HepG2 (cell line): ENCODE results near the gene SEPTIN3. TPM values are rescaled to one million over a fixed set of nuclear protein-coding genes. Genes with fewer than 3 reads are reported as not detected.

Source experiments
- ATAC-seq: fragments of 200-7000 bp; cut with Tn5 transposase; 3 replicates; pipeline ENCODE4 v1.9.1; 2020; ENCODE audit warnings: mild to moderate bottlenecking, moderate library complexity
- BruUV-seq: library from RNA; stranded (reverse); fragments of 400-500 nt; replicated peaks from 2 replicates; lab custom pipeline; 2021; lab: Mats Ljungman, UMichigan
- CTCF ChIA-PET: fragments of 300-600 bp; formaldehyde crosslinking; extraction: SDS; loops from one replicate; lab custom pipeline; 2021; ENCODE audit warnings: low total read pairs, inconsistent platforms, low intra/inter-chr PET ratio; lab: Yijun Ruan, JAX
- POLR2A ChIA-PET: fragments of 350-600 bp; sonication (Branson Sonifier 250); formaldehyde crosslinking; loops from one replicate; lab custom pipeline; 2020; ENCODE audit warnings: antibody characterized with exemption, inconsistent platforms; lab: Yijun Ruan, JAX
- DNase-seq: peaks from one replicate; pipeline ENCODE4 v3.0.0-alpha.2; 2015; ENCODE audit warnings: low spot score
- FAIRE-seq: peaks from 3 replicates; lab custom pipeline; 2011; peaks lifted over from hg19 to GRCh38; lab: Jason Lieb, UNC
- H2AFZ ChIP-seq: one replicate; pipeline ENCODE4 v1.6.1; 2011; ENCODE audit warnings: low read length, inconsistent platforms
- H3K27ac ChIP-seq: fragments of 300-600 bp; 3 replicates; pipeline ENCODE4 v1.8.0; 2011; ENCODE audit warnings: mixed run types, mild to moderate bottlenecking, mixed read lengths, low read length, inconsistent platforms; ENCODE audit not compliant: insufficient read depth; ENCODE audit errors: extremely low read length
- H3K27me3 ChIP-seq, 2 experiments: fragments of 200-600 bp in 1 of 2; 2 replicates in 1 of 2; 3 replicates in 1 of 2; pipeline versions ENCODE4 v1.6.0 to v1.8.0; 2011; ENCODE audit warnings: low read length in 2 of 2, mild to moderate bottlenecking in 2 of 2, moderate library complexity in 2 of 2, inconsistent platforms in 1 of 2; ENCODE audit not compliant: insufficient read depth in 2 of 2, control insufficient read depth in 1 of 2
- H3K36me3 ChIP-seq, 2 experiments: fragments of 200-600 bp in 1 of 2; replicated peaks in 1 of 2; 2 replicates in 1 of 2; 3 replicates in 1 of 2; pipeline versions ENCODE4 v1.5.1 to v1.8.0; 2011; ENCODE audit warnings: low read length in 2 of 2, inconsistent platforms in 1 of 2; ENCODE audit not compliant: insufficient read depth in 2 of 2, control insufficient read depth in 1 of 2
- H3K4me1 ChIP-seq: 2 replicates; pipeline ENCODE4 v1.5.1; 2012; ENCODE audit warnings: low read length, inconsistent platforms; ENCODE audit not compliant: insufficient read depth
- H3K4me2 ChIP-seq: 2 replicates; pipeline ENCODE4 v1.6.0; 2011; ENCODE audit warnings: low read depth, low read length, inconsistent platforms
- H3K4me3 ChIP-seq, 3 experiments: fragments of 200-600 bp in 1 of 3; sonication (generic), shearing (Covaris generic) in 1 of 3; replicated peaks in 1 of 3; 2 replicates each; pipeline ENCODE4 v1.5.1; 2011 to 2016; ENCODE audit warnings: low read length in 3 of 3, inconsistent platforms in 2 of 3, low read depth in 2 of 3, mild to moderate bottlenecking in 2 of 3, control low read depth in 1 of 3, mixed read lengths in 1 of 3; ENCODE audit not compliant: insufficient read depth in 1 of 3
- H3K79me2 ChIP-seq: one replicate; pipeline ENCODE4 v1.6.1; 2011; ENCODE audit warnings: low read length, inconsistent platforms; ENCODE audit not compliant: insufficient read depth
- H3K9ac ChIP-seq: 2 replicates; pipeline ENCODE4 v1.6.0; 2011; ENCODE audit warnings: mild to moderate bottlenecking, low read depth, low read length, inconsistent platforms; ENCODE audit not compliant: insufficient read depth
- H3K9me3 ChIP-seq: 2 replicates; pipeline ENCODE4 v1.5.1; 2012; ENCODE audit warnings: mild to moderate bottlenecking, low read length
- H4K20me1 ChIP-seq: 2 replicates; pipeline ENCODE4 v1.6.0; 2011; ENCODE audit warnings: inconsistent platforms, mild to moderate bottlenecking, low read length, moderate library complexity; ENCODE audit not compliant: insufficient read depth
- ATAD3A ChIP-seq: sonication (generic); formaldehyde crosslinking; IDR thresholded peaks from 2 replicates; pipeline ENCODE4 v1.4.0; 2020; ENCODE audit warnings: missing genetic modification reagents
- MBNL3 ChIP-seq: fragments of 250-450 bp; sonication (Bioruptor Pico); conservative IDR thresholded peaks from 2 replicates; pipeline ENCODE4 v1.8.0; 2022; ENCODE audit warnings: mild to moderate bottlenecking, inconsistent platforms
- NCOA1 ChIP-seq: sonication (generic); formaldehyde crosslinking; IDR thresholded peaks from 2 replicates; pipeline ENCODE4 v1.9.0; 2021; ENCODE audit warnings: missing genetic modification reagents
- NR2F6 ChIP-seq, 2 experiments: IDR thresholded peaks; 2 replicates each; pipeline ENCODE4 v1.6.1; 2016; ENCODE audit warnings: antibody characterized with exemption in 1 of 2, mild to moderate bottlenecking in 1 of 2
- POLR2A ChIP-seq, 2 experiments: IDR thresholded peaks; 2 replicates each; pipeline ENCODE4 v1.6.1; 2011; ENCODE audit warnings: low read depth in 2 of 2, low read length in 2 of 2, mild to moderate bottlenecking in 1 of 2, moderate library complexity in 1 of 2; ENCODE audit not compliant: insufficient read depth in 1 of 2
- PTBP1 ChIP-seq: fragments of 200-400 bp; formaldehyde crosslinking; IDR thresholded peaks from 2 replicates; pipeline ENCODE4 v1.6.1; 2018; ENCODE audit warnings: low read length, low read depth; ENCODE audit not compliant: poor library complexity, severe bottlenecking
- SAFB2 ChIP-seq: sonication (generic); formaldehyde crosslinking; IDR thresholded peaks from 2 replicates; pipeline ENCODE4 v1.5.1; 2020; ENCODE audit warnings: missing genetic modification reagents, low read depth, mild to moderate bottlenecking, borderline replicate concordance
- ZFYVE20 ChIP-seq: sonication (generic); formaldehyde crosslinking; IDR thresholded peaks from 2 replicates; pipeline ENCODE4 v1.8.0; 2023; ENCODE audit warnings: low read depth, mild to moderate bottlenecking, moderate library complexity, missing genetic modification reagents, borderline replicate concordance
- ZNF232 ChIP-seq: sonication (generic); formaldehyde crosslinking; IDR thresholded peaks from 2 replicates; pipeline ENCODE4 v1.4.0; 2020; ENCODE audit warnings: missing genetic modification reagents, borderline replicate concordance
- WGBS: methylation state at CpG from one replicate; pipeline ENCODE4 v1.1.6; 2017; ENCODE audit warnings: low lambda C conversion rate; 5-methylcytosine and 5-hydroxymethylcytosine counted together
- in situ Hi-C: cut with HindIII; loops from 2 replicates; pipeline ENCODE4 v1.10.0; 2017; ENCODE audit warnings: low pct_unique_long_range_greater_than_20kb; ENCODE audit not compliant: extremely low pct_ligation_motif_present
- intact Hi-C: fragments of 100-400 bp; cut with micrococcal nuclease; formaldehyde crosslinking; loops from one replicate; pipeline ENCODE4 v1.10.0; 2022; ENCODE audit not compliant: unreplicated experiment
- polyA plus RNA-seq, 8 experiments: library from polyadenylated mRNA; depleted of rRNA in 3 of 8; stranded (reverse) in 7 of 8; unstranded in 1 of 8; fragments of >200 nt; fragmentation: Illumina TruSeq in 4 of 8; extraction: Trizol in 4 of 8; gene quantifications; 2 replicates each; pipeline versions ENCODE4 v1.2.1 to v1.2.3, GENCODE V29; 2011 to 2016; ENCODE audit warnings: low read depth in 4 of 8, missing spikeins in 1 of 8, mixed read lengths in 1 of 8; ENCODE audit not compliant: insufficient read depth in 1 of 8
- total RNA-seq, 5 experiments: library from RNA; depleted of rRNA; stranded (reverse); fragments of >200 nt; fragmentation: Illumina TruSeq; extraction: Trizol; gene quantifications; 2 replicates each; pipeline ENCODE4 v1.2.3, GENCODE V29; 2016; ENCODE audit warnings: low read depth in 1 of 5
- TF ChIP-seq, protein P1 (sequence below), 2 experiments: sonication (generic) in 1 of 2; formaldehyde crosslinking in 1 of 2; IDR thresholded peaks; 2 replicates each; pipeline versions ENCODE4 v1.6.1 to v1.9.0; 2014 to 2022; ENCODE audit warnings: antibody characterized with exemption in 1 of 2, borderline replicate concordance in 1 of 2, inconsistent platforms in 1 of 2, low read depth in 1 of 2, missing genetic modification reagents in 1 of 2
- TF ChIP-seq, protein P2 (sequence below): sonication (generic); formaldehyde crosslinking; IDR thresholded peaks from 2 replicates; pipeline ENCODE4 v1.4.0; 2020; ENCODE audit warnings: mild to moderate bottlenecking, missing genetic modification reagents, borderline replicate concordance

SEPTIN3 gene
- total and polyA plus RNA-seq, 2 of the 13 experiments (the other 11 are each of a cell fraction or from before 2014, with no cell fraction given) = 0.04 TPM; not detected in 1

DNA sequence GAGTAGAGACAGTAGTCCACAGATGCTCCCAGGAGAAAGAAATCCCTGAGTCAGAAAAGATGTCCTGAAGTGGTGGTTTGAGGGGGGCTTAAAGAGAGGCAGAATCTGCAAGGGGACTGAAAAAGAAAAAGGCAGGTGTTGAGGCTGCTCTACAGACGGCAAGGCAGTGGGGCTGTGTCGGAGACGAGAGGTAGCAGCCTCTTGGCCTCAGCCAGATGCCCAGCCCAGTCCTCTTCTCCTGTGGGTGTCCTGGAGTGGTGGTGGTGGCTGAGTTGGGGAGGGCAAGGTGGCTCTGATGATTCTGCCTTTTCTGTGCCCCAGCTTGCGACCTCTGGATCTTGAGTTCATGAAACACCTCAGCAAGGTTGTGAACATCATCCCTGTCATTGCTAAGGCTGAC lies 20.0 kb downstream of the SEPTIN3 start:
- ChIA-PET POLR2A (no interaction called here), CTCF (no interaction called here)
- ATAC-seq (no peak), FAIRE-seq (no peak), DNase-seq (no peak)
- Histone ChIP-seq H3K79me2 (no peaks in the 10 kb centered on the region), H3K27ac (no peak overlapping the region), H3K4me2 (no peak overlapping the region), H3K9ac (no peak overlapping the region), H2AFZ (no peak overlapping the region), H3K4me1 (no peaks in the 10 kb centered on the region), H4K20me1 (no peaks in the 10 kb centered on the region), H3K9me3 (no peaks in the 10 kb centered on the region), H3K4me3 (no peak overlapping the region), H3K36me3 (no peaks in the 10 kb centered on the region), H3K27me3 (peaks cover 0 to 29% of the 10 kb centered on the region in 2 experiments; a peak in 4 of 5 replicates)
- no TSS peak for BruUV-seq
- intact Hi-C loops (no loop called here), in situ Hi-C loops (no loop called here)
- 39% methylated on average over 3 of the region's 4 CpGs for WGBS
- TF ChIP-seq NR2F6 (IDR thresholded peaks at IDR 0.05) (no peak), NR2F6 (CRISPR knock-in tag; IDR thresholded peaks at IDR 0.05) (no peak), ZNF232 (CRISPR knock-in tag) (no peak), PTBP1 (no peak), ZFYVE20 (no peak), SAFB2 (CRISPR knock-in tag) (no peak), ATAD3A (CRISPR knock-in tag) (no peak), POLR2A (IDR thresholded peaks at IDR 0.05; ENCODE audit: insufficient read depth in 1 of 2, low read depth in 2 of 2, low read length in 2 of 2) (no peak), MBNL3 (CRISPR knock-in tag) (no peak), NCOA1 (CRISPR knock-in tag) (no peak)
- TF ChIP-seq, protein P1, sequence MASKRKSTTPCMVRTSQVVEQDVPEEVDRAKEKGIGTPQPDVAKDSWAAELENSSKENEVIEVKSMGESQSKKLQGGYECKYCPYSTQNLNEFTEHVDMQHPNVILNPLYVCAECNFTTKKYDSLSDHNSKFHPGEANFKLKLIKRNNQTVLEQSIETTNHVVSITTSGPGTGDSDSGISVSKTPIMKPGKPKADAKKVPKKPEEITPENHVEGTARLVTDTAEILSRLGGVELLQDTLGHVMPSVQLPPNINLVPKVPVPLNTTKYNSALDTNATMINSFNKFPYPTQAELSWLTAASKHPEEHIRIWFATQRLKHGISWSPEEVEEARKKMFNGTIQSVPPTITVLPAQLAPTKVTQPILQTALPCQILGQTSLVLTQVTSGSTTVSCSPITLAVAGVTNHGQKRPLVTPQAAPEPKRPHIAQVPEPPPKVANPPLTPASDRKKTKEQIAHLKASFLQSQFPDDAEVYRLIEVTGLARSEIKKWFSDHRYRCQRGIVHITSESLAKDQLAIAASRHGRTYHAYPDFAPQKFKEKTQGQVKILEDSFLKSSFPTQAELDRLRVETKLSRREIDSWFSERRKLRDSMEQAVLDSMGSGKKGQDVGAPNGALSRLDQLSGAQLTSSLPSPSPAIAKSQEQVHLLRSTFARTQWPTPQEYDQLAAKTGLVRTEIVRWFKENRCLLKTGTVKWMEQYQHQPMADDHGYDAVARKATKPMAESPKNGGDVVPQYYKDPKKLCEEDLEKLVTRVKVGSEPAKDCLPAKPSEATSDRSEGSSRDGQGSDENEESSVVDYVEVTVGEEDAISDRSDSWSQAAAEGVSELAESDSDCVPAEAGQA (IDR thresholded peaks at IDR 0.05; ENCODE audit: low read depth) = no peak
- TF ChIP-seq, protein P1 (CRISPR knock-in tag; IDR thresholded peaks at IDR 0.05; ENCODE audit: borderline replicate concordance) = no peak
- TF ChIP-seq, protein P2, sequence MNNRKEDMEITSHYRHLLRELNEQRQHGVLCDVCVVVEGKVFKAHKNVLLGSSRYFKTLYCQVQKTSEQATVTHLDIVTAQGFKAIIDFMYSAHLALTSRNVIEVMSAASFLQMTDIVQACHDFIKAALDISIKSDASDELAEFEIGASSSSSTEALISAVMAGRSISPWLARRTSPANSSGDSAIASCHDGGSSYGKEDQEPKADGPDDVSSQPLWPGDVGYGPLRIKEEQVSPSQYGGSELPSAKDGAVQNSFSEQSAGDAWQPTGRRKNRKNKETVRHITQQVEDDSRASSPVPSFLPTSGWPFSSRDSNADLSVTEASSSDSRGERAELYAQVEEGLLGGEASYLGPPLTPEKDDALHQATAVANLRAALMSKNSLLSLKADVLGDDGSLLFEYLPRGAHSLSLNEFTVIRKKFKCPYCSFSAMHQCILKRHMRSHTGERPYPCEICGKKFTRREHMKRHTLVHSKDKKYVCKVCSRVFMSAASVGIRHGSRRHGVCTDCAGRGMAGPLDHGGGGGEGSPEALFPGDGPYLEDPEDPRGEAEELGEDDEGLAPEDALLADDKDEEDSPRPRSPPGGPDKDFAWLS (CRISPR knock-in tag) = no peak
